ENCODE measurements around the gene SNTA1. TPM values are rescaled to one million over a fixed set of nuclear protein-coding genes. Genes with fewer than 3 reads are reported as not detected.
"Not testable (repeated sequence)": the region's sequence is repeated elsewhere in the genome, so short reads cannot be mapped to it uniquely, and the experiment has no call there.

SNTA1 gene
- total RNA-seq, 5 donors from 2014 or later (not counting 1 experiment from before 2014, with no cell fraction given), result 4.4 to 7.8 (median 5.5) TPM

GRCh38 chr20:33488661-33489494 lies 45.3 kb upstream of the SNTA1 start:
- not testable (repeated sequence) for H3K9me3 Mint-ChIP-seq; H3K27me3 ChIP-seq (replicated peaks in 1 of 2; ENCODE audit: control insufficient read depth in 2 of 2, extremely low read depth in 1 of 2, insufficient read depth in 2 of 2, low read length in 1 of 2); H3K36me3 ChIP-seq (ENCODE audit: control insufficient read depth in 2 of 2, extremely low read depth in 1 of 2, insufficient read depth in 1 of 2, low read length in 1 of 2); ATAC-seq (replicated peaks in 1 of 4); DNase-seq; H3K27me3 Mint-ChIP-seq; H3K36me3 Mint-ChIP-seq; H3K9me3 ChIP-seq; H3K27ac Mint-ChIP-seq
- Histone ChIP-seq H3K4me1 (ENCODE audit: control insufficient read depth in 1 of 2, extremely low read depth in 1 of 2, insufficient read depth in 2 of 2, low read length in 2 of 2) (peaks cover 8 to 24% of the 10 kb centered on the region in 2 experiments), H3K27ac (ENCODE audit: low read length) (peak overlapping the region; percentile 93), H3K4me3 (ENCODE audit: control insufficient read depth in 1 of 2, extremely low read depth in 1 of 2, low read length in 1 of 2) (peak overlapping the region; percentile 46 to 62)
- peak overlapping the region in 1 of 3 donors; percentile 36 for H3K4me3 Mint-ChIP-seq
- 91% methylated on average over 14 of the region's 32 CpGs for WGBS (ENCODE audit: insufficient coverage)
- ChIA-PET CTCF (interaction anchor here in 1 of 2 donors (1.0 to 1.6 kb wide), 2 partner anchors 66 to 178 kb away, joined by 5 to 9 read pairs; partner anchors contain the start of gene ACTL10), POLR2A (interaction anchor here (0.6 to 1.1 kb wide), 4 partner anchors 44 to 625 kb away, joined by 3 to 9 read pairs (median 6); no protein-coding TSS in a partner anchor)
- H3K4me1 Mint-ChIP-seq, result peaks cover 14 to 22% (median 20%) of the 10 kb centered on the region in 3 donors

- Histone ChIP-seq H3K27ac (ENCODE audit: low read length) (no peak overlapping the region), H3K27me3 (replicated peaks in 1 of 2; ENCODE audit: control insufficient read depth in 2 of 2, extremely low read depth in 1 of 2, insufficient read depth in 2 of 2, low read length in 1 of 2) (no peaks in the 10 kb centered on the region), H3K4me3 (ENCODE audit: control insufficient read depth in 1 of 2, extremely low read depth in 1 of 2, low read length in 1 of 2) (no peak overlapping the region), H3K4me1 (ENCODE audit: control insufficient read depth in 1 of 2, extremely low read depth in 1 of 2, insufficient read depth in 2 of 2, low read length in 2 of 2) (peaks cover 8 to 24% of the 10 kb centered on the region in 2 experiments), H3K9me3 (no peaks in the 10 kb centered on the region), H3K36me3 (ENCODE audit: control insufficient read depth in 2 of 2, extremely low read depth in 1 of 2, insufficient read depth in 1 of 2, low read length in 1 of 2) (no peaks in the 10 kb centered on the region)
- CTCF ChIA-PET, result no interaction called here
- POLR2A ChIA-PET, result no interaction called here
- Mint-ChIP-seq H3K27me3 (no peaks in the 10 kb centered on the region), H3K4me3 (no peak overlapping the region), H3K36me3 (no peaks in the 10 kb centered on the region), H3K27ac (no peak overlapping the region), H3K4me1 (peaks cover 14 to 17% (median 17%) of the 10 kb centered on the region in 3 donors), H3K9me3 (no peaks in the 10 kb centered on the region)
- ATAC-seq (replicated peaks in 1 of 4) (no peak), DNase-seq (no peak)
- WGBS (ENCODE audit: insufficient coverage), result 90% methylated on average over 2 of the region's 10 CpGs
Measured at GRCh38 chr20:33488201-33488600, 44.6 kb upstream of the SNTA1 start.

- WGBS (ENCODE audit: insufficient coverage), result 91% methylated on average over 2 of the region's 5 CpGs
- H3K27ac Mint-ChIP-seq, result peak overlapping the region in 1 of 2 donors; percentile 25
- H3K27me3 ChIP-seq (replicated peaks in 1 of 2; ENCODE audit: control insufficient read depth in 2 of 2, extremely low read depth in 1 of 2, insufficient read depth in 2 of 2, low read length in 1 of 2); POLR2A ChIA-PET; H3K36me3 ChIP-seq (ENCODE audit: control insufficient read depth in 2 of 2, extremely low read depth in 1 of 2, insufficient read depth in 1 of 2, low read length in 1 of 2); H3K4me1 Mint-ChIP-seq; H3K27ac ChIP-seq (ENCODE audit: low read length); H3K4me1 ChIP-seq (ENCODE audit: control insufficient read depth in 1 of 2, extremely low read depth in 1 of 2, insufficient read depth in 2 of 2, low read length in 2 of 2); H3K9me3 Mint-ChIP-seq; H3K9me3 ChIP-seq; H3K36me3 Mint-ChIP-seq; H3K27me3 Mint-ChIP-seq; DNase-seq; CTCF ChIA-PET; H3K4me3 Mint-ChIP-seq; H3K4me3 ChIP-seq (ENCODE audit: control insufficient read depth in 1 of 2, extremely low read depth in 1 of 2, low read length in 1 of 2); ATAC-seq (replicated peaks in 1 of 4): not testable (repeated sequence)
Measured at GRCh38 chr20:33483186-33483585, 39.6 kb upstream of the SNTA1 start.

GRCh38 chr20:33482581-33482980 lies 39.0 kb upstream of the SNTA1 start:
- Mint-ChIP-seq H3K27ac (no peak overlapping the region), H3K4me3 (no peak overlapping the region)
- WGBS (ENCODE audit: insufficient coverage), result 87% methylated on average over 6 of the region's 6 CpGs

GRCh38 chr20:33481431-33481941 lies 37.9 kb upstream of the SNTA1 start:
- ChIA-PET POLR2A (no interaction called here), CTCF (no interaction called here)
- 100% methylated on average over 1 of the region's 8 CpGs for WGBS (ENCODE audit: insufficient coverage)
- no peak overlapping the region for H3K27ac ChIP-seq (ENCODE audit: low read length)
- no peak overlapping the region for H3K4me3 ChIP-seq (ENCODE audit: control insufficient read depth in 1 of 2, extremely low read depth in 1 of 2, low read length in 1 of 2)
- no peaks in the 10 kb centered on the region for H3K27me3 Mint-ChIP-seq
- H3K4me3 Mint-ChIP-seq, result no peak overlapping the region
- H3K27ac Mint-ChIP-seq, result no peak overlapping the region
- no peaks in the 10 kb centered on the region for H3K9me3 ChIP-seq
- no peaks in the 10 kb centered on the region for H3K9me3 Mint-ChIP-seq
- no peaks in the 10 kb centered on the region for H3K27me3 ChIP-seq (replicated peaks in 1 of 2; ENCODE audit: control insufficient read depth in 2 of 2, extremely low read depth in 1 of 2, insufficient read depth in 2 of 2, low read length in 1 of 2)
- H3K36me3 Mint-ChIP-seq, result no peaks in the 10 kb centered on the region
- H3K36me3 ChIP-seq (ENCODE audit: control insufficient read depth in 2 of 2, extremely low read depth in 1 of 2, insufficient read depth in 1 of 2, low read length in 1 of 2), result no peaks in the 10 kb centered on the region
- no peaks in the 10 kb centered on the region for H3K4me1 ChIP-seq (ENCODE audit: control insufficient read depth in 1 of 2, extremely low read depth in 1 of 2, insufficient read depth in 2 of 2, low read length in 2 of 2)
- DNase-seq (no peak), ATAC-seq (replicated peaks in 1 of 4) (no peak)
- no peaks in the 10 kb centered on the region for H3K4me1 Mint-ChIP-seq

More at GRCh38 chr20:33482581-33482980, 39.0 kb upstream of the SNTA1 start:
- Histone ChIP-seq H3K36me3 (ENCODE audit: control insufficient read depth in 2 of 2, extremely low read depth in 1 of 2, insufficient read depth in 1 of 2, low read length in 1 of 2) (no peaks in the 10 kb centered on the region), H3K27me3 (replicated peaks in 1 of 2; ENCODE audit: control insufficient read depth in 2 of 2, extremely low read depth in 1 of 2, insufficient read depth in 2 of 2, low read length in 1 of 2) (no peaks in the 10 kb centered on the region), H3K27ac (ENCODE audit: low read length) (no peak overlapping the region), H3K4me3 (ENCODE audit: control insufficient read depth in 1 of 2, extremely low read depth in 1 of 2, low read length in 1 of 2) (no peak overlapping the region), H3K9me3 (no peaks in the 10 kb centered on the region), H3K4me1 (ENCODE audit: control insufficient read depth in 1 of 2, extremely low read depth in 1 of 2, insufficient read depth in 2 of 2, low read length in 2 of 2) (no peaks in the 10 kb centered on the region)
- ATAC-seq (replicated peaks in 1 of 4) (no peak), DNase-seq (no peak)
- ChIA-PET CTCF (no interaction called here), POLR2A (no interaction called here)
- Mint-ChIP-seq H3K4me1 (no peaks in the 10 kb centered on the region), H3K36me3 (no peaks in the 10 kb centered on the region), H3K27me3 (no peaks in the 10 kb centered on the region), H3K9me3 (no peaks in the 10 kb centered on the region)

GRCh38 chr20:33480048-33480447 lies 36.5 kb upstream of the SNTA1 start:
- Mint-ChIP-seq H3K9me3 (no peaks in the 10 kb centered on the region), H3K4me3 (no peak overlapping the region), H3K27ac (no peak overlapping the region), H3K4me1 (no peaks in the 10 kb centered on the region), H3K27me3 (no peaks in the 10 kb centered on the region), H3K36me3 (no peaks in the 10 kb centered on the region)
- DNase-seq (no peak), ATAC-seq (replicated peaks in 1 of 4) (no peak)
- ChIA-PET POLR2A (no interaction called here), CTCF (no interaction called here)
- WGBS (ENCODE audit: insufficient coverage), result 100% methylated on average over 1 of the region's 5 CpGs
- Histone ChIP-seq H3K4me1 (ENCODE audit: control insufficient read depth in 1 of 2, extremely low read depth in 1 of 2, insufficient read depth in 2 of 2, low read length in 2 of 2) (no peaks in the 10 kb centered on the region), H3K4me3 (ENCODE audit: control insufficient read depth in 1 of 2, extremely low read depth in 1 of 2, low read length in 1 of 2) (no peak overlapping the region), H3K36me3 (ENCODE audit: control insufficient read depth in 2 of 2, extremely low read depth in 1 of 2, insufficient read depth in 1 of 2, low read length in 1 of 2) (no peaks in the 10 kb centered on the region), H3K27me3 (replicated peaks in 1 of 2; ENCODE audit: control insufficient read depth in 2 of 2, extremely low read depth in 1 of 2, insufficient read depth in 2 of 2, low read length in 1 of 2) (no peaks in the 10 kb centered on the region), H3K27ac (ENCODE audit: low read length) (no peak overlapping the region), H3K9me3 (no peaks in the 10 kb centered on the region)
